HFFc6 (cell line): ENCODE data around the gene ZNF428. TPM values are rescaled to one million over a fixed set of nuclear protein-coding genes. Genes with fewer than 3 reads are reported as not detected.
"Not testable (repeated sequence)": the region's sequence is repeated elsewhere in the genome, so short reads cannot be mapped to it uniquely, and the experiment has no call there.

Experiments used
- DNase-seq: peaks from one replicate; pipeline ENCODE4 v3.0.0-alpha.2; 2018
- H3K27ac Mint-ChIP-seq: 2 replicates; pipeline ENCODE4 v1.8.0; 2020; ENCODE audit warnings: mild to moderate bottlenecking, mixed read lengths
- H3K27me3 Mint-ChIP-seq: 2 replicates; pipeline ENCODE4 v1.8.0; 2021; ENCODE audit warnings: mild to moderate bottlenecking, moderate library complexity, mixed read lengths; ENCODE audit not compliant: insufficient read depth
- H3K36me3 Mint-ChIP-seq: 2 replicates; pipeline ENCODE4 v1.8.0; 2021; ENCODE audit warnings: low read depth, mixed read lengths
- H3K4me1 Mint-ChIP-seq: 2 replicates; pipeline ENCODE4 v1.8.0; 2020; ENCODE audit warnings: low read depth, mixed read lengths
- H3K4me3 Mint-ChIP-seq: 2 replicates; pipeline ENCODE4 v1.8.0; 2020; ENCODE audit warnings: mild to moderate bottlenecking, moderate library complexity, mixed read lengths
- H3K9me3 Mint-ChIP-seq: 2 replicates; pipeline ENCODE4 v1.8.0; 2020; ENCODE audit warnings: mild to moderate bottlenecking, mixed read lengths
- CTCF ChIP-seq: fragments of 200-600 bp; sonication (generic); IDR thresholded peaks from 2 replicates; pipeline ENCODE4 v1.5.0; 2021; ENCODE audit warnings: antibody characterized with exemption, mild to moderate bottlenecking
- total RNA-seq, 6 experiments: library from RNA; stranded (reverse); fragmentation: NEBNext Ultra II Directional; extraction: Animal tissue kit (Norgen Biotek cat#: 25700); gene quantifications; 2 replicates in 1 of 6; 3 replicates in 5 of 6; pipeline ENCODE4 v1.2.3, GENCODE V29; 2021

Gene ZNF428
- total RNA-seq, 6 experiments from 2014 or later = 32.2 to 42.2 (median 37.3) TPM

- Mint-ChIP-seq H3K4me1 (peaks cover 7% of the 10 kb centered on the region; the same call in 1 of the 2 replicates), H3K9me3 (no peaks in the 10 kb centered on the region), H3K27ac (no peak within 1 kb of the TSS), H3K4me3 (peak within 1 kb of the TSS; percentile 69), H3K27me3 (peaks cover 30% of the 10 kb centered on the region), H3K36me3 (no peaks in the 10 kb centered on the region)
- TF ChIP-seq CTCF = no peak
- DNase-seq = no peak
Observed at GRCh38 chr19:43639519-43640423, 20.3 kb upstream of the ZNF428 start, which contains the start of gene CADM4. Gene CADM4 (minus strand): TSS chr19:43639850. CDS start chr19:43639790, 60 bp downstream.

- no peak overlapping the region for H3K27ac Mint-ChIP-seq
- peaks cover 30% of the 10 kb centered on the region for H3K27me3 Mint-ChIP-seq
- peaks cover 8% of the 10 kb centered on the region; the same call in 1 of the 2 replicates for H3K4me1 Mint-ChIP-seq
- DNase-seq = no peak
- peak overlapping the region; percentile 69 for H3K4me3 Mint-ChIP-seq
- H3K9me3 Mint-ChIP-seq = no peaks in the 10 kb centered on the region
- no peaks in the 10 kb centered on the region for H3K36me3 Mint-ChIP-seq
- no peak for TF ChIP-seq CTCF
Observed at GRCh38 chr19:43638995-43639518, 19.6 kb upstream of the ZNF428 start.

GRCh38 chr19:43638214-43638994 lies 19.0 kb upstream of the ZNF428 start:
- H3K9me3 Mint-ChIP-seq = no peaks in the 10 kb centered on the region
- no peak for DNase-seq
- H3K4me3 Mint-ChIP-seq = peak overlapping the region; percentile 69; the same call in 1 of the 2 replicates

GRCh38 chr19:43636121-43636683 lies 16.8 kb upstream of the ZNF428 start:
- Mint-ChIP-seq H3K27me3 (peaks cover 34% of the 10 kb centered on the region), H3K27ac (no peak overlapping the region), H3K9me3 (no peaks in the 10 kb centered on the region), H3K36me3 (no peaks in the 10 kb centered on the region), H3K4me3 (no peak overlapping the region), H3K4me1 (peaks cover 8% of the 10 kb centered on the region; the same call in 1 of the 2 replicates)
- no peak for DNase-seq
- no peak for TF ChIP-seq CTCF

More at GRCh38 chr19:43638214-43638994, 19.0 kb upstream of the ZNF428 start:
- Mint-ChIP-seq H3K4me1 (peaks cover 8% of the 10 kb centered on the region; the same call in 1 of the 2 replicates), H3K27me3 (peaks cover 30% of the 10 kb centered on the region), H3K27ac (no peak overlapping the region), H3K36me3 (no peaks in the 10 kb centered on the region)
- no peak for TF ChIP-seq CTCF

GRCh38 chr19:43635561-43635940 lies 16.1 kb upstream of the ZNF428 start:
- Mint-ChIP-seq H3K27me3 (peaks cover 31% of the 10 kb centered on the region), H3K4me3 (peak overlapping the region; percentile 53; the same call in 1 of the 2 replicates)
- not testable (repeated sequence) for H3K4me1 Mint-ChIP-seq, H3K27ac Mint-ChIP-seq, DNase-seq, H3K9me3 Mint-ChIP-seq, H3K36me3 Mint-ChIP-seq
